Activated CD4-positive, alpha-beta T cell treated with anti-CD3 and anti-CD28 coated beads, Interleukin-2, amount 10 ng/mL, durations not matched to agents 7 days and 5 days (primary cell): Measurements from ENCODE around the gene SCT. TPM values are rescaled to one million over a fixed set of nuclear protein-coding genes. Genes with fewer than 3 reads are reported as not detected.

ENCODE experiments used
- CTCF ChIA-PET: fragments of 350-600 bp; sonication (Branson Sonifier 250); formaldehyde crosslinking; loops from one replicate; lab custom pipeline; 2021; ENCODE audit warnings: antibody characterized with exemption; lab: Charles Lee
- POLR2A ChIA-PET: fragments of 350-600 bp; sonication (Branson Sonifier 250); formaldehyde crosslinking; loops from one replicate; lab custom pipeline; 2021; ENCODE audit warnings: antibody characterized with exemption; lab: Charles Lee
- DNase-seq: peaks from one replicate; pipeline ENCODE4 v3.0.0-alpha.2; 2020
- H3K27ac Mint-ChIP-seq: one replicate; pipeline ENCODE4 v1.8.0; 2021; ENCODE audit warnings: mild to moderate bottlenecking, moderate library complexity, mixed read lengths
- H3K27me3 Mint-ChIP-seq: one replicate; pipeline ENCODE4 v1.8.0; 2021; ENCODE audit warnings: mixed read lengths
- H3K36me3 Mint-ChIP-seq: one replicate; pipeline ENCODE4 v1.8.0; 2021; ENCODE audit warnings: low read depth, mixed read lengths
- H3K4me1 Mint-ChIP-seq: one replicate; pipeline ENCODE4 v1.8.0; 2021; ENCODE audit warnings: mixed read lengths
- H3K4me3 Mint-ChIP-seq: one replicate; pipeline ENCODE4 v1.8.0; 2021; ENCODE audit warnings: mild to moderate bottlenecking, moderate library complexity, mixed read lengths
- H3K9me3 Mint-ChIP-seq: one replicate; pipeline ENCODE4 v1.8.0; 2021; ENCODE audit warnings: mixed read lengths
- total RNA-seq, 2 experiments: library from RNA; stranded (reverse); gene quantifications; one replicate each; pipeline ENCODE4 v1.2.3, GENCODE V29; 2021

The SCT gene
- total RNA-seq, 2 experiments from 2014 or later, result not detected

- POLR2A ChIA-PET, result no interaction called here
Observed at GRCh38 chr11:640021-640706, 13.2 kb upstream of the SCT start.

DNA sequence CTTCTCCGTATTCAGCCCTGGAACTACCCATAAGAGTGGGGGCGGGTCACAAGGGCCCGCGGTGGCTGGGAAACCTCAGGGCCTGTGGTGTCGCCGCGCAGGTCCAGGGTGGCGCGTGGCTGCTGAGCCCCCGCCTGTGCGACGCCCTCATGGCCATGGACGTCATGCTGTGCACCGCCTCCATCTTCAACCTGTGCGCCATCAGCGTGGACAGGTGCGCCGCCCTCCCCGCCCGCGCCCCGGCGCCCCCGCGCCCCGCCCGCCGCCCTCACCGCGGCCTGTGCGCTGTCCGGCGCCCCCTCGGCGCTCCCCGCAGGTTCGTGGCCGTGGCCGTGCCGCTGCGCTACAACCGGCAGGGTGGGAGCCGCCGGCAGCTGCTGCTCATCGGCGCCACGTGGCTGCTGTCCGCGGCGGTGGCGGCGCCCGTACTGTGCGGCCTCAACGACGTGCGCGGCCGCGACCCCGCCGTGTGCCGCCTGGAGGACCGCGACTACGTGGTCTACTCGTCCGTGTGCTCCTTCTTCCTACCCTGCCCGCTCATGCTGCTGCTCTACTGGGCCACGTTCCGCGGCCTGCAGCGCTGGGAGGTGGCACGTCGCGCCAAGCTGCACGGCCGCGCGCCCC is 12.5 kb upstream of the SCT start:
- no peak for DNase-seq
- H3K9me3 Mint-ChIP-seq, result no peaks in the 10 kb centered on the region

More at GRCh38 chr11:640021-640706, 13.2 kb upstream of the SCT start:
- no peak overlapping the region for H3K27ac Mint-ChIP-seq
- peaks cover 30% of the 10 kb centered on the region for H3K27me3 Mint-ChIP-seq
- H3K36me3 Mint-ChIP-seq, result no peaks in the 10 kb centered on the region
- DNase-seq, result no peak
- no peak overlapping the region for H3K4me3 Mint-ChIP-seq
- no peaks in the 10 kb centered on the region for H3K9me3 Mint-ChIP-seq
- CTCF ChIA-PET, result interaction anchor here (1.0 kb wide), 1 partner anchor 30 kb away, joined by 3 read pairs; no protein-coding TSS in a partner anchor
- H3K4me1 Mint-ChIP-seq, result peaks cover 11% of the 10 kb centered on the region

GRCh38 chr11:638631-639331 is 11.8 kb upstream of the SCT start:
- CTCF ChIA-PET, result interaction anchor here (1.1 kb wide), 1 partner anchor 109 kb away, joined by 3 read pairs; the partner anchor contains the start of gene TALDO1
- no peak for DNase-seq
- Mint-ChIP-seq H3K9me3 (no peaks in the 10 kb centered on the region), H3K36me3 (no peaks in the 10 kb centered on the region), H3K27ac (peak overlapping the region; percentile 36), H3K27me3 (peaks cover 35% of the 10 kb centered on the region), H3K4me3 (no peak overlapping the region), H3K4me1 (peaks cover 11% of the 10 kb centered on the region)
- POLR2A ChIA-PET, result no interaction called here

More for the DNA sequence above, 12.5 kb upstream of the SCT start:
- Mint-ChIP-seq H3K36me3 (no peaks in the 10 kb centered on the region), H3K27me3 (peaks cover 35% of the 10 kb centered on the region), H3K27ac (no peak overlapping the region), H3K4me1 (peaks cover 11% of the 10 kb centered on the region), H3K4me3 (no peak overlapping the region)
- ChIA-PET POLR2A (no interaction called here), CTCF (no interaction called here)

DNA sequence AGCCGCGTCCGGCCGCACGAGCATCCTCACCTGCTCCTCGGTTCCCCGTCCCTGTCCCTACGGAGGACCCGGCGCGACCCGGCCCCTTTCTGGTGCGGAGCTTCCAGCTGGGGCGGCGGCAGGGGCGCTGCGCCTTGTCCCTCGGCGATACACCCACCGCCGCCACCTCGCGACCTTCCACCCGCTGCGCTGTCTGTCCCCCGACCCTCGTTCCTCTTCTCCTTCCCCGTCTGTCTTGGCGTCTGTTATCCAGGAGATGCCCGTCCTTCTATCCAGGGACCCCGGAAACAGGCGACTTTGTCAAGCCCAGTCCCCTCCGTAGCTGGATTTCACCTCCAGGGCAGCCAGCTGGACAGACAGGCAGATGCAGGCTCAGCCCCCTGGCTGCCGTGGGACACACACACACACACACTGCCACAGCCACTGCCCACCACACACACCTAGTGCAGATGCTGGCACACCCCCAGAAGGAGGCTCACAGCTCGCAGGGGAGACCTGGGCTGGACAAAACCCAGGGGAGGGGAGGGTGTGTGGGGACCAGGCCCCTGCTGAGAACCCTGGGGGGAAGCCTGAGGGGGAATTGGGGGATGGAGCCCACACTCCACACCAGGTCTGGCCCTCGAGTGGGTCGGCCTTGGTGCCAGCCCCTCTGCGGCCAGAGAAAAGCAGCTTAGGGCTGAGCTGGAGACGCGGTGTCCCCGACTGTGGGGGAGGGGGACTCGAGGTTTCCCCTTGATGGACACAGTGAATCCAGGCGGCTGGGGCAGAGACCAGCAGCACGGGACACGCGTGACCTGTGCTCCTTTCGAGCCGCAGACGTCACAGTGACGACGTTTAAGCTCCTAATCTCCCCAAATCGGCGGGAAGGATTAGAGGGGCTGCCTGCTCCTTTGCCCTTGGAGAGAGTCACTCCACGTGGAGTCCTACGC is 10.9 kb upstream of the SCT start:
- Mint-ChIP-seq H3K4me3 (no peak overlapping the region), H3K27me3 (peaks cover 36% of the 10 kb centered on the region), H3K9me3 (no peaks in the 10 kb centered on the region), H3K4me1 (peaks cover 11% of the 10 kb centered on the region), H3K27ac (peak overlapping the region; percentile 50), H3K36me3 (no peaks in the 10 kb centered on the region)
- ChIA-PET CTCF (interaction anchor here (1.1 kb wide), 1 partner anchor 109 kb away, joined by 3 read pairs; the partner anchor contains the start of gene TALDO1), POLR2A (no interaction called here)
- DNase-seq, result no peak

DNA sequence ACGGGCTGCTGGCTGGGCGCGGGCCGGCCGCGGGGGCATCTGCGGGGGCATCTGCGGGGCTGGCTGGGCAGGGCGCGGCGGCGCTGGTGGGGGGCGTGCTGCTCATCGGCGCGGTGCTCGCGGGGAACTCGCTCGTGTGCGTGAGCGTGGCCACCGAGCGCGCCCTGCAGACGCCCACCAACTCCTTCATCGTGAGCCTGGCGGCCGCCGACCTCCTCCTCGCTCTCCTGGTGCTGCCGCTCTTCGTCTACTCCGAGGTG is 10.3 kb upstream of the SCT start:
- CTCF ChIA-PET, result no interaction called here
- POLR2A ChIA-PET, result no interaction called here
- Mint-ChIP-seq H3K27me3 (peaks cover 37% of the 10 kb centered on the region), H3K27ac (no peak overlapping the region), H3K36me3 (no peaks in the 10 kb centered on the region), H3K9me3 (no peaks in the 10 kb centered on the region), H3K4me1 (peaks cover 11% of the 10 kb centered on the region), H3K4me3 (no peak overlapping the region)
- DNase-seq, result no peak

DNA sequence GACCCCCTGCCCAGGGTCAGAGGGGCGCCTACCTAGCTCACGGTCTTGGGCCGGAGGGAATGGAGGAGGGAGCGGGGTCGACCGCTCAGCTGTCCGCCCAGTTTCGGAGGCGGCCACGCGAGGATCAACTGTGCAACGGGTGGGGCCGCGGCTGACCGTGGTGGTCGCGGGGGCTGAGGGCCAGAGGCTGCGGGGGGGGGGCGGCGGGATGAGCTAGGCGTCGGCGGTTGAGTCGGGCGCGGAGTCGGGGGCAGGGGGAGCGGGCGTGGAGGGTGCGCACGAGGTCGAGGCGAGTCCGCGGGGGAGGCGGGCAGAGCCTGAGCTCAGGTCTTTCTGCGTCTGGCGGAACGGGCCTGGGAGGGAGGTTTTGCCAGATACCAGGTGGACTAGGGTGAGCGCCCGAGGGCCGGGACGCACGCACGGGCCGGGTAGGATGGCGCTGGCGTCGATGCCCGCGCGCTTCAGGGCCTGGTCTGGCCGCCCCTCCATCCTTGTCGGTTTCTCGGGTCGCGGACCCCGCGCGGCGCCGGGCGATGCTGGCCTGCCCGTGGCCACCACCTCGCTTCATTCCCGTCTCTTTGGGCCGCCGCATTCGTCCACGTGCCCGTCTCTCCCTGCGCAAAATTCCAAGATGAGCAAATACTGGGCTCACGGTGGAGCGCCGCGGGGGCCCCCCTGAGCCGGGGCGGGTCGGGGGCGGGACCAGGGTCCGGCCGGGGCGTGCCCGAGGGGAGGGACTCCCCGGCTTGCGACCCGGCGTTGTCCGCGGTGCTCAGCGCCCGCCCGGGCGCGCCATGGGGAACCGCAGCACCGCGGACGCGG is 9.7 kb upstream of the SCT start, which contains the start of gene DRD4:
DRD4 (plus strand) TSS at position 759 of the 822 bp plus-strand sequence; CDS start at position 795, 36 bp downstream.
- DNase-seq, result no peak
- H3K9me3 Mint-ChIP-seq, result no peaks in the 10 kb centered on the region
- no peaks in the 10 kb centered on the region for H3K36me3 Mint-ChIP-seq
- H3K4me3 Mint-ChIP-seq, result no peak within 1 kb of the TSS
- peak within 1 kb of the TSS; percentile 50 for H3K27ac Mint-ChIP-seq
- peaks cover 11% of the 10 kb centered on the region for H3K4me1 Mint-ChIP-seq
- H3K27me3 Mint-ChIP-seq, result peaks cover 37% of the 10 kb centered on the region
- ChIA-PET CTCF (no interaction called here), POLR2A (no interaction called here)

GRCh38 chr11:635945-636510 is 9.0 kb upstream of the SCT start:
- H3K36me3 Mint-ChIP-seq, result no peaks in the 10 kb centered on the region
- ChIA-PET POLR2A (no interaction called here), CTCF (interaction anchor here (0.7 kb wide), 1 partner anchor 171 kb away, joined by 3 read pairs; no protein-coding TSS in a partner anchor)
- H3K4me3 Mint-ChIP-seq, result no peak overlapping the region
- peaks cover 11% of the 10 kb centered on the region for H3K4me1 Mint-ChIP-seq
- no peak for DNase-seq
- H3K9me3 Mint-ChIP-seq, result no peaks in the 10 kb centered on the region
- H3K27ac Mint-ChIP-seq, result no peak overlapping the region
- peaks cover 37% of the 10 kb centered on the region for H3K27me3 Mint-ChIP-seq

DNA sequence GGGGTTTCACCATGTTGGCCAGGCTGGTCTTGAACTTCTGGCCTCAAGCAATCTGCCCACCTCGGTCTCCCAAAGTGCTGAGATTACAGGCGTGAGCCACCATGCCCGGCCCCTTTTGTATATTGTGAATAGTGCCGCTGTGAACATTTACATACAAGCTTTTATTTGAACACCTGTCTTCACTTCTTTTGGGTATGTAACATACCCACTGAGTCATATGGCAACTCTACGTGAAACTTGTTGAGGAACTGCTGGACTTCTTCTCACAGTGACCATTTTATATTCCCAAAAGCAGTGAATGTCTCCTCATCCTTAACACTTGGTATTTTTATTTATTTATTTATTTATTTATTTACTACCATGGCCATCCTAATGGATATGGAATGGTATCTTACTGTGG is 3.9 kb upstream of the SCT start:
- ChIA-PET POLR2A (no interaction called here), CTCF (no interaction called here)
- no peak overlapping the region for H3K4me3 Mint-ChIP-seq
- H3K27me3 Mint-ChIP-seq, result peaks cover 32% of the 10 kb centered on the region
- no peak for DNase-seq
- H3K36me3 Mint-ChIP-seq, result peaks cover 2% of the 10 kb centered on the region
- peaks cover 21% of the 10 kb centered on the region for H3K4me1 Mint-ChIP-seq
- H3K9me3 Mint-ChIP-seq, result no peaks in the 10 kb centered on the region
- no peak overlapping the region for H3K27ac Mint-ChIP-seq

DNA sequence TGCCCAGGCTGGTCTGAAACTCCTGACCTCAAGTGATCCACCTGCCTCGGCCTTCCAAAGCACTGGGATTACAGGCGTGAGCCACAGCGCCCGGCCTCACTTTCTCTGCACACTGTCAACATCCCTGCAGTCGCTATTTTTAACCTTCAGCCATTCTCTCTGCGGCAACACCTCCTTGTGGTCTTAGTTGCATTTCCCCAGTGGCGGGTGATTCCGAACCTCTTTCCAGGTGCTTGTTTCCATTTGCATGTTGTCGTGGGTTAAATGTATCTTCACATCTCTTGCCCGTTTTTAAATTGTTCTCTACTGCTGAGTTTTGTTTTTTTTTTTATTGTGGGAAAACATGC is 2.2 kb upstream of the SCT start:
- Mint-ChIP-seq H3K4me3 (peak overlapping the region; percentile 18), H3K9me3 (no peaks in the 10 kb centered on the region), H3K27ac (peak overlapping the region; percentile 21), H3K36me3 (peaks cover 2% of the 10 kb centered on the region), H3K27me3 (peaks cover 27% of the 10 kb centered on the region), H3K4me1 (peaks cover 21% of the 10 kb centered on the region)
- ChIA-PET CTCF (interaction anchor here (0.7 kb wide), 1 partner anchor 52 kb away, joined by 3 read pairs; no protein-coding TSS in a partner anchor), POLR2A (interaction anchor here (1.0 kb wide), 1 partner anchor 8 kb away, joined by 7 read pairs; no protein-coding TSS in a partner anchor)
- no peak for DNase-seq

DNA sequence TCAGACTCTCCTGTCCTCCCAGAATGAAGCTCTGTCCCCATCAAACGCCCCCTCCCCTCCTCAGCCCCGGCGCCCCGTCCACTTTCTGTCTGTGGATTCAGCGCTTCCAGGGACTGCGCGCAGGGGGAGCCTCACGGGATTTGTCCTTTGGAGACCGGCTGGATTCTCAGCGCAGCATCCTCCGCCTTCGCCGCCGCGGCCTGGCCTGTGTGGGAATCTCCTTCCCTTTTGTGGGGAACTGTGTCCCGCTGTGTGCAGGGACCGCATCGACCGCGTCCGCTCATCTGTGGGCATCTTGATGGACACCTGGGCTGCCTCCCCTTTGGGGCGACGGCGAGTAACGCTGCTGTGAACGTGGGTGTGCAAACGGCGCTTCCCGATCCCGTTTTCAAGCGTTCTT is 1.1 kb upstream of the SCT start:
- Mint-ChIP-seq H3K27ac (peak overlapping the region; percentile 38), H3K27me3 (peaks cover 27% of the 10 kb centered on the region), H3K4me1 (peaks cover 21% of the 10 kb centered on the region), H3K4me3 (no peak overlapping the region), H3K9me3 (no peaks in the 10 kb centered on the region), H3K36me3 (peaks cover 2% of the 10 kb centered on the region)
- ChIA-PET CTCF (no interaction called here), POLR2A (no interaction called here)
- DNase-seq, result no peak

DNA sequence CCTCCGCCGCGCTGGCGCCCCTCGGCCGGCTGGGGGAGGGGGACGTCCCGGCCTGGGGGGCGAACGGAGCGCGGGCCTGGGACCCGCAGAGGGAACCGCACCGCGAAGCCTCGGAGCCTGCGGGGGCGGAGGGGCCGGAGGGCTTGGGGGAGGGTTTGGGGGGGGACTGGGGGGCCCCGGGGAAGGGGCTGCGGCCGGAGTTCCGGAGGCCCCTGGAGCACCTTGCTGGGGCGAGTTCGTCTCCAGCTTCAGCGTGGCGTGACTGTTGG is 261 bp upstream of the SCT start:
- H3K4me3 Mint-ChIP-seq, result no peak overlapping the region
- ChIA-PET POLR2A (no interaction called here), CTCF (no interaction called here)
- peaks cover 25% of the 10 kb centered on the region for H3K27me3 Mint-ChIP-seq
- H3K4me1 Mint-ChIP-seq, result peaks cover 21% of the 10 kb centered on the region
- no peaks in the 10 kb centered on the region for H3K9me3 Mint-ChIP-seq
- H3K36me3 Mint-ChIP-seq, result peaks cover 2% of the 10 kb centered on the region
- no peak for DNase-seq
- H3K27ac Mint-ChIP-seq, result no peak overlapping the region
